RWPE2 (cell line): ENCODE results near the gene DPH7.

Experiments used
- ATAC-seq: fragments of 200-7000 bp; cut with Tn5 transposase; 3 replicates; pipeline ENCODE4 v1.9.1; 2021; ENCODE audit warnings: low read depth
- DNase-seq: peaks from one replicate; pipeline ENCODE4 v3.0.0-alpha.2; 2020; ENCODE audit warnings: low spot score
- H3K27ac ChIP-seq: fragments of 450-650 bp; 2 replicates; pipeline ENCODE4 v1.5.1; 2017; ENCODE audit warnings: mild to moderate bottlenecking; ENCODE audit not compliant: poor library complexity, severe bottlenecking
- H3K27me3 ChIP-seq: fragments of 250-450 bp; sonication (Bioruptor Pico); 2 replicates; pipeline ENCODE4 v1.5.1; 2021; ENCODE audit warnings: mild to moderate bottlenecking, moderate library complexity; ENCODE audit not compliant: insufficient read depth, poor library complexity, severe bottlenecking
- H3K36me3 ChIP-seq: fragments of 250-450 bp; sonication (Bioruptor Pico); 2 replicates; pipeline ENCODE4 v1.5.1; 2020; ENCODE audit warnings: low read depth, mild to moderate bottlenecking, moderate library complexity
- H3K4me1 ChIP-seq: fragments of 250-450 bp; sonication (Bioruptor Pico); 2 replicates; pipeline ENCODE4 v1.5.1; 2021; ENCODE audit warnings: mild to moderate bottlenecking, moderate library complexity; ENCODE audit not compliant: insufficient read depth, poor library complexity, severe bottlenecking
- H3K4me3 ChIP-seq: fragments of 250-450 bp; sonication (Bioruptor Pico); 2 replicates; pipeline ENCODE4 v1.5.1; 2021; ENCODE audit warnings: mild to moderate bottlenecking, moderate library complexity; ENCODE audit not compliant: severe bottlenecking
- H3K9me3 ChIP-seq: fragments of 250-450 bp; sonication (Bioruptor Pico); 2 replicates; pipeline ENCODE4 v1.5.1; 2021; ENCODE audit warnings: mild to moderate bottlenecking, moderate library complexity; ENCODE audit not compliant: severe bottlenecking
- CTCF ChIP-seq: fragments of 450-650 bp; IDR thresholded peaks from one replicate; pipeline ENCODE4 v1.5.1; 2017; ENCODE audit warnings: mild to moderate bottlenecking, moderate library complexity; ENCODE audit not compliant: poor library complexity, severe bottlenecking

The DPH7 gene

GRCh38 chr9:137588311-137588710 is 9.6 kb upstream of the DPH7 start:
- no peak for ATAC-seq
- no peak for TF ChIP-seq CTCF
- no peak for DNase-seq
- no peak overlapping the region for H3K27ac ChIP-seq
- no peaks in the 10 kb centered on the region for H3K27me3 ChIP-seq
- no peaks in the 10 kb centered on the region for H3K4me1 ChIP-seq
- peaks cover 45% of the 10 kb centered on the region for H3K36me3 ChIP-seq
- H3K9me3 ChIP-seq: no peaks in the 10 kb centered on the region
- H3K4me3 ChIP-seq: no peak overlapping the region

GRCh38 chr9:137586854-137587253 is 8.1 kb upstream of the DPH7 start:
- no peak for ATAC-seq
- no peak for DNase-seq
- H3K4me1 ChIP-seq: no peaks in the 10 kb centered on the region

GRCh38 chr9:137583957-137584356 is 5.2 kb upstream of the DPH7 start:
- Histone ChIP-seq H3K36me3 (peaks cover 53% of the 10 kb centered on the region), H3K4me1 (no peaks in the 10 kb centered on the region), H3K4me3 (no peak overlapping the region), H3K27ac (no peak overlapping the region), H3K9me3 (no peaks in the 10 kb centered on the region), H3K27me3 (no peaks in the 10 kb centered on the region)
- DNase-seq: no peak
- no peak for ATAC-seq
- TF ChIP-seq CTCF: no peak

More at GRCh38 chr9:137586854-137587253, 8.1 kb upstream of the DPH7 start:
- Histone ChIP-seq H3K27me3 (no peaks in the 10 kb centered on the region), H3K4me3 (no peak overlapping the region), H3K36me3 (peaks cover 52% of the 10 kb centered on the region), H3K27ac (no peak overlapping the region), H3K9me3 (no peaks in the 10 kb centered on the region)
- TF ChIP-seq CTCF: no peak

- Histone ChIP-seq H3K4me3 (no peak overlapping the region), H3K9me3 (no peaks in the 10 kb centered on the region), H3K36me3 (peaks cover 48% of the 10 kb centered on the region), H3K27me3 (no peaks in the 10 kb centered on the region), H3K4me1 (no peaks in the 10 kb centered on the region), H3K27ac (no peak overlapping the region)
- no peak for DNase-seq
- no peak for ATAC-seq
- TF ChIP-seq CTCF: no peak
Measured at GRCh38 chr9:137583347-137583746, 4.6 kb upstream of the DPH7 start.

- DNase-seq (no peak), ATAC-seq (no peak)
- Histone ChIP-seq H3K4me3 (no peak overlapping the region), H3K27me3 (no peaks in the 10 kb centered on the region), H3K36me3 (peaks cover 38% of the 10 kb centered on the region), H3K9me3 (no peaks in the 10 kb centered on the region), H3K27ac (no peak overlapping the region), H3K4me1 (no peaks in the 10 kb centered on the region)
- TF ChIP-seq CTCF: peak; percentile 14
Measured at GRCh38 chr9:137582286-137582860, 3.6 kb upstream of the DPH7 start.
